Spleen (tissue), 11 donors: Measurements from ENCODE around the gene GOLGA1. TPM values are rescaled to one million over a fixed set of nuclear protein-coding genes. Genes with fewer than 3 reads are reported as not detected.
"Not testable (repeated sequence)": the region's sequence is repeated elsewhere in the genome, so short reads cannot be mapped to it uniquely, and the experiment has no call there.

Experiments
- DNase-seq: peaks from one replicate; pipeline ENCODE4 v3.0.0-alpha.2; 2020
- H3K27ac ChIP-seq, 8 donors: fragments of 200-600 bp; sonication (generic) in 7 of 8; 1 replicate in 4 of 8; 2 replicates in 4 of 8; pipeline versions ENCODE4 v1.5.0 to v1.8.0; 2016 to 2021; ENCODE audit warnings: inconsistent platforms in 4 of 8, mild to moderate bottlenecking in 4 of 8, moderate library complexity in 1 of 8
- H3K27me3 ChIP-seq, 7 donors: fragments of 200-600 bp; sonication (generic) in 6 of 7; replicated peaks in 1 of 7; 1 replicate in 4 of 7; 2 replicates in 3 of 7; pipeline versions ENCODE4 v1.5.0 to v1.8.0; 2016 to 2021; ENCODE audit warnings: inconsistent platforms in 3 of 7, mild to moderate bottlenecking in 1 of 7
- H3K36me3 ChIP-seq, 6 donors: fragments of 200-600 bp; sonication (generic) in 5 of 6; 1 replicate in 4 of 6; 2 replicates in 2 of 6; pipeline versions ENCODE4 v1.5.0 to v1.8.0; 2016 to 2021; ENCODE audit warnings: inconsistent platforms in 2 of 6
- H3K4me1 ChIP-seq, 6 donors: fragments of 200-600 bp; sonication (generic) in 5 of 6; 1 replicate in 3 of 6; 2 replicates in 3 of 6; pipeline versions ENCODE4 v1.5.0 to v1.8.0; 2016 to 2021; ENCODE audit warnings: inconsistent platforms in 3 of 6
- H3K4me3 ChIP-seq, 8 donors: fragments of 200-600 bp; sonication (generic) in 7 of 8; 1 replicate in 4 of 8; 2 replicates in 4 of 8; pipeline versions ENCODE4 v1.5.0 to v1.8.0; 2016 to 2021; ENCODE audit warnings: inconsistent platforms in 4 of 8, mild to moderate bottlenecking in 4 of 8, moderate library complexity in 2 of 8
- H3K9me3 ChIP-seq, 8 donors: fragments of 200-600 bp; sonication (generic) in 7 of 8; 1 replicate in 4 of 8; 2 replicates in 4 of 8; pipeline versions ENCODE4 v1.5.0 to v1.8.0; 2016 to 2021; ENCODE audit warnings: inconsistent platforms in 4 of 8
- CTCF ChIP-seq, 11 experiments: fragments of 200-600 bp in 7 of 11; fragments of 450-650 bp in 4 of 11; sonication (generic) in 4 of 11; IDR thresholded peaks in 8 of 11; conservative IDR thresholded peaks in 3 of 11; 1 replicate in 7 of 11; 2 replicates in 4 of 11; pipeline versions ENCODE4 v1.4.0 to v1.8.0; 2016 to 2021; ENCODE audit warnings: antibody characterized with exemption in 11 of 11, inconsistent platforms in 4 of 11, mild to moderate bottlenecking in 1 of 11
- POLR2A ChIP-seq, 3 donors: fragments of 450-650 bp; IDR thresholded peaks; one replicate each; pipeline ENCODE4 v1.5.1; 2017; ENCODE audit warnings: antibody characterized with exemption in 3 of 3, mild to moderate bottlenecking in 1 of 3
- POLR2AphosphoS5 ChIP-seq, 3 donors: sonication (generic); formaldehyde crosslinking; IDR thresholded peaks; one replicate each; pipeline ENCODE4 v1.5.1; 2017; ENCODE audit warnings: antibody characterized with exemption in 3 of 3
- WGBS, 5 donors: extraction: QIAGEN DNeasy Blood & Tissue Kit in 3 of 5; methylation state at CpG; one replicate each; pipeline versions ENCODE4 v1.1.5 to v1.1.7; 2013 to 2018; 5-methylcytosine and 5-hydroxymethylcytosine counted together
- intact Hi-C: fragments of 100-400 bp; cut with DNase I; formaldehyde crosslinking; loops from one replicate; pipeline ENCODE4 v1.15.0; 2023; ENCODE audit warnings: low total_unique reads
- polyA plus RNA-seq, 3 donors: library from polyadenylated mRNA; stranded (reverse); fragments of 200-250 nt; gene quantifications; one replicate each; pipeline ENCODE4 v1.2.1, GENCODE V29; 2013
- total RNA-seq, 7 donors: library from RNA; depleted of rRNA in 3 of 7; stranded (reverse); fragments of >200 nt in 3 of 7; fragmentation: NEBNext Ultra II Directional in 4 of 7; extraction: Animal tissue kit (Norgen Biotek cat#: 25700) in 4 of 7; gene quantifications; one replicate each; pipeline versions ENCODE4 v1.1.0 to v1.2.1, GENCODE V29; 2016 to 2021
- donor health status: healthy with polysubstance abuse.
- donor health status: DM: no; HTN: no; CAD: no; lungs with moderate emphysema.
- donor health status: DM: no; HTN: no; CAD: no.
- donor health status: Bipolar disorder and iron deficiency.
- donor health status: healthy.
- donor health status: DM: no; HTN: no; CAD: no.
- donor health status: DM: yes; HTN: yes; CAD: no.

The GOLGA1 gene
- total and polyA plus RNA-seq, 10 donors: 4.7 to 30.5 (median 22.9) TPM

DNA sequence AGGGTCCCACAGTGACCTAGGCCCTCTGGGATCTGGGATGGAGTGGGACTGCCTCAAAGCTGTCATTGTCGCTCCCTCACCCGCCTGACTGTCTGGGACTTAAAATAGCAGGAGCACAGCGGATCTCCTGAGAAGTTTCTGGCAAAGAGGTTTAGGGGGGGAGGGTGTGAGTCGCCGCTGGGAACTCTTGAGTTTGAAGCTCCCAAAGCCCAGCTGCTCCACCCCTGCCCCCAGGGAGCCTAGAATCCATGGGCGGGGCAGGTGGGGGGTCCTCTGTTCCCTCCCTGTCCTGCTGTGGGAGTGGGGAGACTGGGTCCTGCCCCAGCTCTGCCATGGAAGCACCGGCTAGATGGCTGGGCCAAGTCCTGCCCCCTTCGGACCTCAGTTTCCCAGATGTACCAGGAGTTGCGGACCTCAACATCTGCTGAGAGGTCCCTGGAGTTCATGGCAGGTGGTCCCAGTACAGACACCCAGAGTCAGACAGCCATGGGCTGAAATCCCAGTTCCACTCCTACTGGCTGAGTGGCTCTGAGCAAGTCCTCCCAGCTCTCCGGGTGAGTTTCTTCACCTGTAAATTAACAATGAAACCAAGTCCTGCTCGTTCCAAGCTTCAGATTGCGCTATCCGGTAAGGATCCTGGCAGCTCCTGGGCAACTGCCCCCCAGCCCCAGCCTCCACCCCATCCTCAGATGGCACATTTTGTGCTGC is 88.6 kb downstream of the GOLGA1 start:
- TF ChIP-seq CTCF (IDR thresholded peaks at IDR 0.05 in 8 of 11, conservative IDR thresholded peaks at IDR 0.05 in 3 of 11): no peak
- no peak for TF ChIP-seq POLR2A (IDR thresholded peaks at IDR 0.05)
- TF ChIP-seq POLR2AphosphoS5 (IDR thresholded peaks at IDR 0.05): no peak
- Histone ChIP-seq H3K4me1 (peaks cover 11 to 24% (median 16%) of the 10 kb centered on the region in 6 donors), H3K4me3 (peak overlapping the region in 2 of 8 donors; percentile 54 to 70), H3K36me3 (peaks cover 0 to 14% (median 13%) of the 10 kb centered on the region in 6 donors), H3K27me3 (no peaks in the 10 kb centered on the region), H3K9me3 (no peaks in the 10 kb centered on the region), H3K27ac (peak overlapping the region in 5 of 8 donors; percentile 41 to 68 (median 51))
- peak; percentile 71 for DNase-seq
- intact Hi-C loops: loop anchor here (2.0 to 10.0 kb wide), 2 partner anchors 77 to 293 kb away; partner anchors contain the start of gene SCAI
- WGBS, 5 donors: 61 to 88% (median 80%) methylated on average over 11 to 13 of the region's 13 CpGs

- DNase-seq: no peak
- Histone ChIP-seq H3K4me1 (peaks cover 11 to 24% (median 16%) of the 10 kb centered on the region in 6 donors), H3K27ac (no peak overlapping the region), H3K27me3 (no peaks in the 10 kb centered on the region), H3K36me3 (no peaks in the 10 kb centered on the region), H3K4me3 (no peak overlapping the region), H3K9me3 (no peaks in the 10 kb centered on the region)
- WGBS, 5 donors: 59 to 77% (median 73%) methylated on average over 10 of the region's 10 CpGs
- TF ChIP-seq CTCF (IDR thresholded peaks at IDR 0.05 in 8 of 11, conservative IDR thresholded peaks at IDR 0.05 in 3 of 11): no peak
- no peak for TF ChIP-seq POLR2A (IDR thresholded peaks at IDR 0.05)
- no peak for TF ChIP-seq POLR2AphosphoS5 (IDR thresholded peaks at IDR 0.05)
- intact Hi-C loops: loop anchor here (10.0 kb wide), 1 partner anchor 295 kb away; the partner anchor contains the start of gene SCAI
Measured at GRCh38 chr9:124849801-124850200, 91.1 kb downstream of the GOLGA1 start.

DNA sequence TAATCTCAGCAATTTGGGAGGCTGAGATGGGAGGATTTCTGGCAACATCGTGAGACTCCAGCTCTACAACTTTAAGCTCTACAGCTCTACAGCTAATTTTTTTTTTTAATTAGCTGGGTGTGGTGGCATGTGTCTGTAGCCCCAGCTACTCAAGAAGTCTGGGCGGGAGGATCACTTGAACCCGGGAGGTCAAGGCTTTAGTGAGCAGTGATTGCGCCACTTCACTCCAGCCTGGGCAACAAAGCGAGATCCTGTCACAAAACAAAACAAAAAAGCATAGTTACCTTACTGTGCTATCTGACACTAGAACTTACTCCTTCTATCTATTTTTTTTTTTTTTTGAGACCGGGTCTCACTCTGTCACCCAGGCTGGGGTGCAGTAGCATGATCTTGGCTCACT is 93.9 kb downstream of the GOLGA1 start:
- DNase-seq: no peak
- Histone ChIP-seq H3K27me3 (no peaks in the 10 kb centered on the region), H3K9me3 (no peaks in the 10 kb centered on the region), H3K4me3 (no peak overlapping the region), H3K27ac (no peak overlapping the region), H3K36me3 (no peaks in the 10 kb centered on the region), H3K4me1 (peaks cover 0 to 4% (median under 1%) of the 10 kb centered on the region in 6 donors)
- intact Hi-C loops: no loop called here
- no peak for TF ChIP-seq POLR2A (IDR thresholded peaks at IDR 0.05)
- no peak for TF ChIP-seq CTCF (IDR thresholded peaks at IDR 0.05 in 8 of 11, conservative IDR thresholded peaks at IDR 0.05 in 3 of 11)
- no peak for TF ChIP-seq POLR2AphosphoS5 (IDR thresholded peaks at IDR 0.05)
- 80 to 93% (median 87%) methylated on average over 6 of the region's 6 CpGs for WGBS, 5 donors

- DNase-seq, H3K9me3 ChIP-seq, H3K4me3 ChIP-seq, H3K4me1 ChIP-seq, H3K27me3 ChIP-seq, H3K36me3 ChIP-seq, intact Hi-C loops, H3K27ac ChIP-seq: not testable (repeated sequence)
- WGBS, 5 donors: 88 to 95% (median 93%) methylated on average over 9 of the region's 9 CpGs
Measured at GRCh38 chr9:124846467-124846866, 94.4 kb downstream of the GOLGA1 start.
